Sigmoid colon (tissue), 7 donors: ENCODE data around the gene MT1X. TPM values are rescaled to one million over a fixed set of nuclear protein-coding genes. Genes with fewer than 3 reads are reported as not detected.
A peak's percentile ranks its signal among the peaks of the same experiment; 100 is the strongest.

ENCODE experiments used
- DNase-seq: peaks from one replicate; pipeline ENCODE4 v3.0.0-alpha.2; 2019
- H3K27ac ChIP-seq, 4 donors: fragments of 200-600 bp; sonication (generic); one replicate each; pipeline ENCODE4 v1.5.1; 2016 to 2019; ENCODE audit warnings: mild to moderate bottlenecking in 1 of 4
- H3K27me3 ChIP-seq, 3 donors: fragments of 200-600 bp; sonication (generic); one replicate each; pipeline ENCODE4 v1.5.1; 2019; ENCODE audit warnings: mild to moderate bottlenecking in 1 of 3
- H3K36me3 ChIP-seq, 4 donors: fragments of 200-600 bp; sonication (generic); one replicate each; pipeline ENCODE4 v1.5.1; 2016 to 2019
- H3K4me1 ChIP-seq, 4 donors: fragments of 200-600 bp; sonication (generic); one replicate each; pipeline ENCODE4 v1.5.1; 2017 to 2019
- H3K4me3 ChIP-seq, 4 donors: fragments of 200-600 bp; sonication (generic); one replicate each; pipeline ENCODE4 v1.5.1; 2017 to 2019; ENCODE audit warnings: mild to moderate bottlenecking in 2 of 4, moderate library complexity in 1 of 4
- H3K9me3 ChIP-seq, 4 donors: fragments of 200-600 bp in 3 of 4; sonication (generic) in 3 of 4; one replicate each; pipeline versions ENCODE4 v1.5.1 to v1.6.1; 2013 to 2019
- EP300 ChIP-seq, 4 donors: sonication (generic); formaldehyde crosslinking; IDR thresholded peaks; one replicate each; pipeline ENCODE4 v1.6.1; 2017; ENCODE audit warnings: antibody characterized with exemption in 4 of 4
- POLR2A ChIP-seq, 2 donors: fragments of 450-650 bp; IDR thresholded peaks; one replicate each; pipeline ENCODE4 v1.6.1; 2016; ENCODE audit warnings: antibody characterized with exemption in 2 of 2, mild to moderate bottlenecking in 2 of 2, moderate library complexity in 2 of 2
- POLR2AphosphoS5 ChIP-seq, 4 donors: sonication (generic); formaldehyde crosslinking; IDR thresholded peaks; one replicate each; pipeline ENCODE4 v1.6.1; 2017; ENCODE audit warnings: antibody characterized with exemption in 4 of 4
- WGBS, 2 donors: extraction: QIAGEN DNeasy Blood & Tissue Kit; methylation state at CpG; one replicate each; pipeline ENCODE4 v1.1.7; 2013; 5-methylcytosine and 5-hydroxymethylcytosine counted together
- intact Hi-C: fragments of 100-400 bp; cut with DNase I; formaldehyde crosslinking; loops from one replicate; pipeline ENCODE4 v1.15.1; 2023
- polyA plus RNA-seq, 3 donors: library from polyadenylated mRNA; stranded (reverse); fragments of 200-250 nt; gene quantifications; one replicate each; pipeline ENCODE4 v1.2.3, GENCODE V29; 2013
- total RNA-seq, 4 donors: library from RNA; depleted of rRNA; stranded (reverse); fragments of >200 nt; gene quantifications; one replicate each; pipeline ENCODE4 v1.1.0, GENCODE V29; 2016
- TF ChIP-seq, protein P1 (sequence below), 4 experiments: fragments of 450-650 bp in 3 of 4; fragments of 200-600 bp in 1 of 4; IDR thresholded peaks; one replicate each; pipeline ENCODE4 v1.5.1; 2016 to 2019; ENCODE audit warnings: antibody characterized with exemption in 4 of 4, mild to moderate bottlenecking in 3 of 4, moderate library complexity in 2 of 4
- donor health status: healthy with polysubstance abuse.
- donor health status: Bipolar disorder and iron deficiency.
- donor health status: healthy.

Gene MT1X
- total and polyA plus RNA-seq, 7 donors = 90.3 to 1,592 (median 414) TPM

- peaks cover 14 to 71% (median 50%) of the 10 kb centered on the region in 3 donors for H3K27me3 ChIP-seq
- WGBS, 2 donors = 17 to 48% methylated on average over 40 of the region's 40 CpGs
- intact Hi-C loops = no loop called here
- no peak for DNase-seq
- H3K4me3 ChIP-seq = peak overlapping the region in 3 of 4 donors; percentile 5 to 32 (median 15)
- no peaks in the 10 kb centered on the region for H3K36me3 ChIP-seq
- TF ChIP-seq, protein P1, sequence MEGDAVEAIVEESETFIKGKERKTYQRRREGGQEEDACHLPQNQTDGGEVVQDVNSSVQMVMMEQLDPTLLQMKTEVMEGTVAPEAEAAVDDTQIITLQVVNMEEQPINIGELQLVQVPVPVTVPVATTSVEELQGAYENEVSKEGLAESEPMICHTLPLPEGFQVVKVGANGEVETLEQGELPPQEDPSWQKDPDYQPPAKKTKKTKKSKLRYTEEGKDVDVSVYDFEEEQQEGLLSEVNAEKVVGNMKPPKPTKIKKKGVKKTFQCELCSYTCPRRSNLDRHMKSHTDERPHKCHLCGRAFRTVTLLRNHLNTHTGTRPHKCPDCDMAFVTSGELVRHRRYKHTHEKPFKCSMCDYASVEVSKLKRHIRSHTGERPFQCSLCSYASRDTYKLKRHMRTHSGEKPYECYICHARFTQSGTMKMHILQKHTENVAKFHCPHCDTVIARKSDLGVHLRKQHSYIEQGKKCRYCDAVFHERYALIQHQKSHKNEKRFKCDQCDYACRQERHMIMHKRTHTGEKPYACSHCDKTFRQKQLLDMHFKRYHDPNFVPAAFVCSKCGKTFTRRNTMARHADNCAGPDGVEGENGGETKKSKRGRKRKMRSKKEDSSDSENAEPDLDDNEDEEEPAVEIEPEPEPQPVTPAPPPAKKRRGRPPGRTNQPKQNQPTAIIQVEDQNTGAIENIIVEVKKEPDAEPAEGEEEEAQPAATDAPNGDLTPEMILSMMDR (IDR thresholded peaks at IDR 0.05) = no peak
- H3K9me3 ChIP-seq = no peaks in the 10 kb centered on the region
- H3K4me1 ChIP-seq = peaks cover 0 to 45% (median 35%) of the 10 kb centered on the region in 4 donors
- H3K27ac ChIP-seq = no peak overlapping the region
Observed at GRCh38 chr16:56635441-56635967, 46.8 kb upstream of the MT1X start.

GRCh38 chr16:56636616-56637413 is 45.5 kb upstream of the MT1X start:
- DNase-seq = no peak
- Histone ChIP-seq H3K4me3 (no peak overlapping the region), H3K27me3 (peaks cover 14 to 83% (median 54%) of the 10 kb centered on the region in 3 donors), H3K9me3 (no peaks in the 10 kb centered on the region), H3K4me1 (peaks cover 0 to 42% (median 34%) of the 10 kb centered on the region in 4 donors), H3K36me3 (no peaks in the 10 kb centered on the region), H3K27ac (no peak overlapping the region)
- TF ChIP-seq, protein P1 (IDR thresholded peaks at IDR 0.05) = no peak
- 42 to 72% methylated on average over 9 of the region's 9 CpGs for WGBS, 2 donors
- intact Hi-C loops = no loop called here

GRCh38 chr16:56637814-56638750 is 44.2 kb upstream of the MT1X start, which contains the start of gene MT1A:
Gene MT1A (plus strand): TSS chr16:56638666. CDS start chr16:56638739, 73 bp downstream.
- peak; percentile 87 for DNase-seq
- WGBS, 2 donors = 5 to 6% methylated on average over 68 of the region's 68 CpGs
- Histone ChIP-seq H3K4me1 (peaks cover 0 to 31% (median 29%) of the 10 kb centered on the region in 4 donors), H3K27ac (peak within 1 kb of the TSS; percentile 25 to 68 (median 56)), H3K9me3 (no peaks in the 10 kb centered on the region), H3K27me3 (peaks cover 14 to 87% (median 54%) of the 10 kb centered on the region in 3 donors), H3K36me3 (no peaks in the 10 kb centered on the region), H3K4me3 (peak within 1 kb of the TSS; percentile 12 to 57 (median 42))
- intact Hi-C loops = no loop called here
- peak; percentile 74 to 81 (median 75) for TF ChIP-seq POLR2AphosphoS5 (IDR thresholded peaks at IDR 0.05)
- TF ChIP-seq EP300 (IDR thresholded peaks at IDR 0.05) = peak in 1 of 4 donors; percentile 40
- TF ChIP-seq, protein P1 (IDR thresholded peaks at IDR 0.05) = no peak
- TF ChIP-seq POLR2A (IDR thresholded peaks at IDR 0.05) = peak in 1 of 2 donors; percentile 31

DNA sequence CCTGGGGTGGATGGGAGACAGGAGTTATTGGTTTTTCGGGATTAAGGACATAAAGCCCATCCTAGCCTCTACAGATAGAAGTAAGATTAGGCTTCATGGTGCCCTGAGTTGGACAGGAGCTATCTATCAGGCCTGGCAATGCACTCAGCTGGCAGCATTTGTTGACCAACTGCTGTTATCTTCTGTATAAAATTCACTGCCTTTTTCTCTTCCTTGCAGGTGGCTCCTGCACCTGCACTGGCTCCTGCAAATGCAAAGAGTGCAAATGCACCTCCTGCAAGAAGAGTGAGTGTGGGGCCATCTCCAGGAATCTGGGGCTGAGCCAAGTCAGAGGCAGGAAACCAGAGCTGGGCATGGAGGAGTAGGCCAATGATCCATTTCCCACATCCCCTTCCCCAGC is 43.2 kb upstream of the MT1X start:
- Histone ChIP-seq H3K27me3 (peaks cover 14 to 90% (median 54%) of the 10 kb centered on the region in 3 donors), H3K36me3 (no peaks in the 10 kb centered on the region), H3K27ac (peak overlapping the region in 1 of 4 donors; percentile 68), H3K4me3 (peak overlapping the region in 1 of 4 donors; percentile 41), H3K4me1 (peaks cover 0 to 39% (median 38%) of the 10 kb centered on the region in 4 donors), H3K9me3 (no peaks in the 10 kb centered on the region)
- intact Hi-C loops = no loop called here
- no peak for DNase-seq
- 9 to 35% methylated on average over 1 of the region's 1 CpG for WGBS, 2 donors
- TF ChIP-seq, protein P1 (IDR thresholded peaks at IDR 0.05) = no peak
- TF ChIP-seq POLR2A (IDR thresholded peaks at IDR 0.05) = no peak
- TF ChIP-seq EP300 (IDR thresholded peaks at IDR 0.05) = no peak
- no peak for TF ChIP-seq POLR2AphosphoS5 (IDR thresholded peaks at IDR 0.05)
